Gastroesophageal sphincter (tissue), 2 donors: ENCODE results near the gene SAMD4B.

ENCODE experiments used
- POLR2A ChIP-seq, 2 donors: fragments of 450-650 bp; IDR thresholded peaks; one replicate each; pipeline ENCODE4 v1.6.1; 2017; ENCODE audit warnings: antibody characterized with exemption in 2 of 2, mild to moderate bottlenecking in 2 of 2, moderate library complexity in 1 of 2
- POLR2AphosphoS5 ChIP-seq: sonication (generic); formaldehyde crosslinking; IDR thresholded peaks from one replicate; pipeline ENCODE4 v1.6.1; 2017; ENCODE audit warnings: antibody characterized with exemption

- peak; percentile 24 for TF ChIP-seq POLR2AphosphoS5
- TF ChIP-seq POLR2A (IDR thresholded peaks at IDR 0.05): no peak
Measured at GRCh38 chr19:39397360-39398296, 55.4 kb downstream of the SAMD4B start.
